Keratinocyte (primary cell): ENCODE measurements around the gene IFI30.

Experiments used
- CTCF ChIP-seq, 3 experiments: IDR thresholded peaks in 1 of 3; conservative IDR thresholded peaks in 1 of 3; optimal IDR thresholded peaks in 1 of 3; 2 replicates in 2 of 3; 3 replicates in 1 of 3; pipeline versions ENCODE3 to v1.5.1; 2011; ENCODE audit warnings: low read length in 3 of 3, mild to moderate bottlenecking in 3 of 3, moderate library complexity in 2 of 3, control low read depth in 1 of 3, inconsistent platforms in 1 of 3; ENCODE audit not compliant: insufficient read depth in 2 of 3; ENCODE audit errors: extremely low read depth in 1 of 3
- EZH2 ChIP-seq: IDR thresholded peaks from one replicate; pipeline ENCODE4 v1.6.1; 2012; ENCODE audit warnings: inconsistent platforms, mild to moderate bottlenecking, low read length, moderate library complexity

- no peak for TF ChIP-seq CTCF (optimal IDR thresholded peaks at IDR 0.05 in 1 of 3, IDR thresholded peaks at IDR 0.05 in 1 of 3, conservative IDR thresholded peaks at IDR 0.05 in 1 of 3; ENCODE audit: extremely low read depth in 1 of 3, insufficient read depth in 2 of 3, low read length in 3 of 3)
- TF ChIP-seq EZH2 = no peak
Measured at GRCh38 chr19:18144361-18144760, 29.3 kb upstream of the IFI30 start.
